ENCODE results near the gene MANF.
"Not testable (repeated sequence)": the region's sequence is repeated elsewhere in the genome, so short reads cannot be mapped to it uniquely, and the experiment has no call there.

Gene MANF

GRCh38 chr3:51384726-51385473 lies at the start of gene MANF:
Gene MANF (plus strand): TSS chr3:51385291. CDS start chr3:51385343, 52 bp downstream.
- peak; percentile 97 for DNase-seq (ENCODE audit: low read depth)

- no peak for DNase-seq (ENCODE audit: low read depth)
Observed at GRCh38 chr3:51336261-51336660, 48.8 kb upstream of the MANF start.

- DNase-seq (ENCODE audit: low read depth) = no peak
Observed at GRCh38 chr3:51337666-51338065, 47.4 kb upstream of the MANF start.

DNA sequence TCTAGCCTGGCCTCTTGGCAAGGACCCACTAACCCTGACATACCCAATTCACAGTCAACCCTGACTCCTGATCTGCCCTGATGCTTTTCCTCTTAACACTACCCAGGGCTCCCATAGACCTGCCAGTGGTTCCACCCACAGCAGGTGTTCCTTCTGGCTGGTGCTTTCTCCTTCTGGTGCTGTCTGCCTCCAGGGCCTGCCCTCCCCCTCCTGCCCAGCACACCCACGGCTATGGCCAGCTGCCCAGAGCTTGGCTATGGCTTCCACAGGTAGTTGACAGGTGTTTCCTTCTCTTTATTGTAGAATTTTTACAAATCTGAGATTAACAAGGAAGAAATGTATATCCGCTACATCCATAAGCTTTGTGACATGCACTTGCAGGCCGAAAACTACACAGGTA lies 46.5 kb upstream of the MANF start:
- no peak for DNase-seq (ENCODE audit: low read depth)

GRCh38 chr3:51340013-51340829 lies 44.9 kb upstream of the MANF start:
- peak; percentile 94 for DNase-seq (ENCODE audit: low read depth)

- no peak for DNase-seq (ENCODE audit: low read depth)
Observed at GRCh38 chr3:51340989-51341636, 44.0 kb upstream of the MANF start.

DNA sequence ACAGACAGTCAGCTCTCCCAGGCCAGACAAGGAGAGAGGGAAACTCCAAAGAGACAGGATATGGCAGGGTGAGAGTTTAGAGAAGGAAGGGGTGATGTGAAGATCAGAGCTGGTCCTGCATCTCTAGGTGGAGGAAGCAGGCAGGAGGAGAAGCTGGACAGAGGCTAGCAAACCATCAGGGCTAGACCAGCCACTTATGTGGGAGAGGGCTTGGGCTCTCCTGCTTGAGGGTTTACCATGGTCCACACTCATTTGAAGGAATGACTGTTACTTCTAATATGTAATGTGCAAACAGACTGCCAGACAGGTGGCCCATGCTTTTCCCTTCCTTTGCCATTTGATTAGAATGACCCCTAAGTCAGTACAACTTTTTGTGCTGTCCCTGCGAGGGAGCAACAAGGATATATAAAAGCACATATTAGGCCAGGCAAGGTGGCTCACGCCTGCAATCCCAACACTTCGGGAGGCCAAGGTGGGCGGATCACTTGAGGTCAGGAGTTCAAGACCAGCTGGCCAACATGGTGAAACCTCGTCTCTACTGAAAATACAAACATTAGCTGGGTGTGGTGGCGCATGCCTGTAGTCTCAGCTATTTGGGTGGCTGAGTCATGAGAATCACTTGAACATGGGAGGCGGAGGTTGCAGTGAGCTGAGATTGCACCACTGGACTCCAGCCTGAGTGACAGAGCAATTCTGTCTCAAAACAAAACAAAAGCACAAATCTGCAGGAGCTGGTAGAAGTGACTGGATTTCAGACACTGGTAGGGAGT lies 41.0 kb upstream of the MANF start:
- peak; percentile 86 for DNase-seq (ENCODE audit: low read depth)

DNA sequence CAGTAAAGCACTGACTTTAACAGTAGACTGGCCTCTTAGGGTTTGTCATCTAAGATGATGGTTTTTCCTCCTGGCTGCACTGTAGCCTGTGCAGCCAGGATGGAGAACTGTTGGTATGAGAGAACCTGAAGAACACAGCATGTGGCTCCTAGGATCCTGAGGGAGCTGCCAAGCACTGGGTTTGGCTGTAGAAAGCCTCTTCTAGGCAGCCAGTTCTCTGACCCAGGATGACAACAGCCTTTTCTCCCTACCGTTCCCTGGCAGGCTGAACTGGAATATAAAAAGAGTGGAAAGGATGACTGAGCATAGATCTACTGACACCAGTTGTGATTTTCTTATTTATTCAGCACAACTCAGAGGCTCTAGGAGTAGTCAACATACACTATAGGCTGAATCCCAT lies 34.3 kb upstream of the MANF start:
- no peak for DNase-seq (ENCODE audit: low read depth)

DNA sequence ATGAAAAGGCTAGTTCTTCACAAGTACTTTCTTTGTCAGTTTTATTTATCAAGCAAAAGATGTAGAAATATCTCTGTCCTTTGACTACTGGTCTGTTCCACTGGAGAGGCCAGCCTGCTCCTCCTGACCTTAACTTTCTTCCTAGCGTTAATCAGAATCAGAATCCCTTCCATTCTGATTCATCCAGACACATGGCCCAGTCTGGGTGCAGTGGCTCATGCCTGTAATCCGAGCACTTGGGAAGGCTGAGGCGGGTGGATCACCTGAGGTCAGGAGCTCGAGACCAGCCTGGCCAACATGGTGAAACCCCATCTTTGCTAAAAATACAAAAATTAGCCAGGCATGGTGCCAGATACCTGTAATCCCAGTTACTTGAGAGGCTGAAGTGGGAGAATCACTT lies 32.0 kb upstream of the MANF start:
- DNase-seq (ENCODE audit: low read depth) = no peak

- DNase-seq (ENCODE audit: low read depth) = no peak
Observed at GRCh38 chr3:51353691-51354090, 31.4 kb upstream of the MANF start.

GRCh38 chr3:51354172-51354571 lies 30.9 kb upstream of the MANF start:
- DNase-seq (ENCODE audit: low read depth) = no peak

GRCh38 chr3:51354731-51355615 lies 30.1 kb upstream of the MANF start:
- no peak for DNase-seq (ENCODE audit: low read depth)

DNA sequence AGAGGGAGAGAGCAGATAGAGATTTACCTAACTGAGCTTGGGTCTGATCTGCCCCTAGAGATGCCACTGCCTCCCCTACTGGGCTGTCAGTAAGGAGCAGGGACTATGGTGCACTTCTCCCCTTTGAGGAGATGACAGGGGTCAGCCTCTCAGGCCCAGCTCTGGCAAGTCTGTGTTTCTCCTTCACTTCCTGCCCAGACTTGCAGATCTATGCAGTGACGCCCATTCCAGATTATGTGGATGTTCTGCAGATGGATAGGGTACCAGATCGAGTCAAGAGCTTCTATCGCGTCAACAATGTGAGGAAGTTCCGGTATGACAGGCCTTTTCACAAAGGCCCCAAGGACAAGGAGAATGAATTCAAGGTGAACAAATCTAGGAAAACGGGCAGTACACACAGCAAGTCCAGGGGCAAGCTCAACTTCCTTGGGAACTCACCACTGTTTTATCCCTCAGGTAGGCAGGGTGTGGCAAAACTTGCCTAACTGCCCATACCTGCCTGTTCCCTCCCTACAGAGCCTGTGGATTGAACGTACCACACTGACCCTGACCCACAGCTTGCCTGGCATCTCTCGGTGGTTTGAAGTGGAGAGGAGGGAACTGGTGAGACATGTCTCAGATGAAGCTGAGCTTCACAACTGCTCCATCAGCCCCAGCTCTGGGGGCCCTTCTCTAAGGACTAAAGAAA lies 29.1 kb upstream of the MANF start:
- DNase-seq (ENCODE audit: low read depth) = no peak

DNA sequence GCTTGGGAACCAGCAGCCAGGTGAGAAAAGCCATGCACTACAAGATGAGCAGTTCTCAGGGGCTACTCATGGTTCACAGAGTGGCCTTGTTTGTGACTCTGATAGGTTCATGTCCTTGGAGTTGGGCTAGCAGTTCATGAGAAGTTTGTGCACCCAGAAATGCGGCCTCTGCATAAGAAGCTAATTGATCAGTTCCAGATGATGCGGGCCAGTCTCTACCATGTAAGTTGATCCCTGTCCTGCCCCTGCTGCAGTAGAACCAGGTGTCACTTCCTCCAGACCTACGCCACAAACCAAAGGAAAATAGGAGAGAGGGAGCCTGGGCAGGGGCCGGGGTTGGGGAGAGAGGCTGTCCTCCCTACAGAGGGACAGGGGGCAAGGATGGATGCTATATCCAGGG lies 27.2 kb upstream of the MANF start:
- no peak for DNase-seq (ENCODE audit: low read depth)

DNA sequence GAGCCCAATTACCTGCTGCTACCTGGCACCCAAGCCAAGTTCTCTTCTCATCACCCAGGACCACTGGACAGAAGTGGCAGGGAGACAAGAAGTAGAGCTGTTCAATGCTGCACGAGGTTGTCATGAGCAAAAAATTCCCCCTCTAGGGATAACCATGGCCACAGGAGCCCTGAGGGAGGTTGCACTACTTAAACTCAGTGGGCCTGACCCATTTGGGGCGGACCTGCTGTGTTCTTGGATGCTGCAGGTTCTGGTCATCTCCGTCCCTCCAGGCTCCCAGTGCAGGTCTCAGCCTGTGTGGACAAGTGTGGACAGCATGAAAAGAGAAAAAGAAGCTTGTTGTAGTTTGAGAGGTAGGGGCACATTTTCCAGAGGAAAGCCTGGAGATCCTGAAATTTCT lies 26.1 kb upstream of the MANF start:
- no peak for DNase-seq (ENCODE audit: low read depth)

- DNase-seq (ENCODE audit: low read depth) = no peak
Observed at GRCh38 chr3:51360806-51361205, 24.3 kb upstream of the MANF start.

DNA sequence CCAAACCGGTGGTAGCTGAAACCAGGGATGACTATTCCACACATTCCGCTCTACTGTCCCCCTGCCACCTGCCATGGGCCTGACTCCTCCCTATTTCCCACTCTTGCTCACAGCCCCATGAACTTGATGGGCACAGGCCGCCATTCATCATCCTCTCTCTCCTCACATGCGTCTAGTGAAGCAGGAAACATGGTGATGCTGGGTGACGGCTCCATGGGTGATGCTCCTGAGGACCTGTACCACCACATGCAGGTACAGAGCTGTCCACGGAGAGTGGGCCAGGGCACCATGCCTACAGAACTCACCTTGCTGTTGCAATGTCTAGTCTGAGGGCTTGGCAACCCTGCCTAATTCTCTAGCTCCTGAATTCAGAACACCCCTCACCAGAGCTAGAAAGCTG lies 23.3 kb upstream of the MANF start:
- no peak for DNase-seq (ENCODE audit: low read depth)

DNA sequence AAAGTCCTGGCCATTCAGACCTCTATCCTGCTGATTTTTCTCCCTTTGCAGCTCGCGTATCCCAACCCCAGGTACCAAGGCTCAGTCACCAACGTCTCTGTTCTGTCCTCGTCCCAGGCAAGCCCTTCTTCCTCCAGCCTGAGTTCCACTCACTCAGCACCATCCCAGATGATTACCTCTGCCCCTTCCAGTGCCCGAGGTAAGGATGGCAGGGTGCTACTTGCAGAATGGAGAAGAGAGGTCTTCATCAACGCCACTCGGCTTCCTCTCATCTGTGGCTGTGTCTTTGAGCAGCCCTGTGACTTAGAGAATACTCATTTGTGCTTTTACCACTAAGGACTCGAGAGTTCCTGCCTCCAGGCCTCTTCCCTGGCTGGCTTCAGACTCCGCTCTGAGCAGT lies 22.6 kb upstream of the MANF start:
- no peak for DNase-seq (ENCODE audit: low read depth)

GRCh38 chr3:51368276-51368675 lies 16.8 kb upstream of the MANF start:
- DNase-seq (ENCODE audit: low read depth) = not testable (repeated sequence)

- DNase-seq (ENCODE audit: low read depth) = peak; percentile 67
Observed at GRCh38 chr3:51371943-51372557, 13.0 kb upstream of the MANF start.
